ENCODE results near the gene NOP14. TPM values are rescaled to one million over a fixed set of nuclear protein-coding genes. Genes with fewer than 3 reads are reported as not detected.

The NOP14 gene
- polyA plus RNA-seq, 1 of the 3 experiments (the other 2 are of a cell fraction): 9.8 TPM

DNA sequence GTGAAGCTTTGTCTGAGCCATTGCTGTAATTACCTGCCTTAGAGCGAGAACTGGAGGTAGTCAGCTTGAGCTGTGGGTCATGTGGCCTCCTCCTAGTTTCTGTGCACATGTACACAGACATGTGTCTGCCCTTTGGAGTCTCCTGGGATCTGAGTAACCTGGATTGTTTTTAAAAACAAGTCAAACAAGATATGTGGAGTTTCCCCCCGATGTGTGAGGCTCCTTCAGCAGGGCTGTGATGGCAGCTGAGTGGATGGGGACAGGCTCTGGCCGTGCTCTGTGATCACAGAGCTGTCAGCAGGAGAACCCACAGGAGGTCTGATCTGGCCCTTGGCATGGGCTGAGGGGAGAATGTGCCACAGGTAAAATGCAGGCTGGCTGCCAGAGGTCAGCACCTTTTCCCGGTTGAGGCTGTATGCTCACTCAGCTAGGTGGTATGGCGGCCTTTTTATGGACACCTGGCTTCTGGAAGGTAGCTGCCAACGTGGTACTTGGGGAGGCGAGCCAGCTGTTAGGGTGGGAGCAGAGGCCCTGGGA, 38.4 kb downstream of the NOP14 start:
- ChIA-PET CTCF (interaction anchor here (0.6 kb wide), 1 partner anchor 22 kb away, joined by 3 read pairs; no protein-coding TSS in a partner anchor), POLR2A (no interaction called here)
- TF ChIP-seq USF1 (IDR thresholded peaks at IDR 0.05; ENCODE audit: borderline replicate concordance, low read depth): no peak
- TF ChIP-seq NRF1 (IDR thresholded peaks at IDR 0.05; ENCODE audit: low read depth, low read length): no peak
- TF ChIP-seq RCOR1 (IDR thresholded peaks at IDR 0.05; ENCODE audit: low read length): no peak
- Histone ChIP-seq H3K9ac (no peak overlapping the region), H3K27me3 (ENCODE audit: insufficient read depth) (no peaks in the 10 kb centered on the region), H3F3A (replicated peaks; ENCODE audit: insufficient read depth) (peaks cover 3% of the 10 kb centered on the region), H3K4me2 (no peak overlapping the region), H3K4me1 (ENCODE audit: control insufficient read depth in 1 of 2, insufficient read depth in 2 of 2, low read depth in 1 of 2, low read length in 1 of 2) (no peaks in the 10 kb centered on the region; a peak in 1 of 4 replicates), H4K20me1 (ENCODE audit: insufficient read depth) (peaks cover 27% of the 10 kb centered on the region), H3K79me2 (ENCODE audit: insufficient read depth) (peaks cover 33% of the 10 kb centered on the region), H3K4me3 (ENCODE audit: low read depth in 2 of 2, low read length in 1 of 2) (no peak overlapping the region), H3K9me3 (no peaks in the 10 kb centered on the region), H3K36me3 (replicated peaks in 1 of 2; ENCODE audit: control insufficient read depth in 1 of 2, insufficient read depth in 2 of 2, low read length in 1 of 2) (peaks cover 36 to 61% of the 10 kb centered on the region in 2 experiments), H3K27ac (ENCODE audit: low read depth in 2 of 2, low read length in 1 of 2) (no peak overlapping the region; a peak in 1 of 4 replicates), H2AFZ (ENCODE audit: low read depth) (no peak overlapping the region), H3K9me2 (no peaks in the 10 kb centered on the region)
- no peak for DNase-seq
- WGBS (ENCODE audit: low lambda C conversion rate): 56% methylated on average over 2 of the region's 7 CpGs

GRCh38 chr4:2924286-2924685, 38.9 kb downstream of the NOP14 start:
- Histone ChIP-seq H4K20me1 (ENCODE audit: insufficient read depth) (peaks cover 28% of the 10 kb centered on the region), H3K4me1 (ENCODE audit: control insufficient read depth in 1 of 2, insufficient read depth in 2 of 2, low read depth in 1 of 2, low read length in 1 of 2) (no peaks in the 10 kb centered on the region; a peak in 1 of 4 replicates), H3F3A (replicated peaks; ENCODE audit: insufficient read depth) (no peaks in the 10 kb centered on the region), H3K9me3 (no peaks in the 10 kb centered on the region), H3K9me2 (no peaks in the 10 kb centered on the region), H3K9ac (no peak overlapping the region), H3K4me3 (ENCODE audit: low read depth in 2 of 2, low read length in 1 of 2) (no peak overlapping the region), H3K27me3 (ENCODE audit: insufficient read depth) (no peaks in the 10 kb centered on the region), H3K4me2 (no peak overlapping the region), H3K36me3 (replicated peaks in 1 of 2; ENCODE audit: control insufficient read depth in 1 of 2, insufficient read depth in 2 of 2, low read length in 1 of 2) (peaks cover 41 to 56% of the 10 kb centered on the region in 2 experiments), H3K27ac (ENCODE audit: low read depth in 2 of 2, low read length in 1 of 2) (no peak overlapping the region), H2AFZ (ENCODE audit: low read depth) (no peak overlapping the region), H3K79me2 (ENCODE audit: insufficient read depth) (peaks cover 38% of the 10 kb centered on the region)
- TF ChIP-seq MXI1 (IDR thresholded peaks at IDR 0.05; ENCODE audit: low read depth, low read length): no peak
- TF ChIP-seq, protein P1, sequence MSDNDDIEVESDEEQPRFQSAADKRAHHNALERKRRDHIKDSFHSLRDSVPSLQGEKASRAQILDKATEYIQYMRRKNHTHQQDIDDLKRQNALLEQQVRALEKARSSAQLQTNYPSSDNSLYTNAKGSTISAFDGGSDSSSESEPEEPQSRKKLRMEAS (IDR thresholded peaks at IDR 0.05; ENCODE audit: low read depth): no peak
- TF ChIP-seq YY1 (IDR thresholded peaks at IDR 0.05; ENCODE audit: low read depth): no peak
- no peak for TF ChIP-seq IRF3 (IDR thresholded peaks at IDR 0.05; ENCODE audit: low read depth, low read length)
- no peak for TF ChIP-seq SIN3A (IDR thresholded peaks at IDR 0.05; ENCODE audit: borderline replicate concordance, low read depth, low read length)
- no peak for TF ChIP-seq USF1 (IDR thresholded peaks at IDR 0.05; ENCODE audit: borderline replicate concordance, low read depth)
- TF ChIP-seq TEAD4 (IDR thresholded peaks at IDR 0.05; ENCODE audit: borderline replicate concordance, insufficient read depth): no peak
- DNase-seq: no peak
- ChIA-PET CTCF (interaction anchor here (0.6 to 1.3 kb wide), 2 partner anchors 10 to 22 kb away, joined by 3 read pairs; no protein-coding TSS in a partner anchor), POLR2A (no interaction called here)
- 98% methylated on average over 7 of the region's 8 CpGs for WGBS (ENCODE audit: low lambda C conversion rate)

Measured in SK-N-SH (cell line).